CD4-positive, alpha-beta T cell treated with Interleukin-4 for 1 hour (primary cell): ENCODE data around the gene CRB2.
"Not testable (repeated sequence)": the region's sequence is repeated elsewhere in the genome, so short reads cannot be mapped to it uniquely, and the experiment has no call there.

Source experiments
- DNase-seq, 2 donors: peaks; one replicate each; pipeline ENCODE4 v3.0.0-alpha.2; 2020 to 2022

The CRB2 gene

DNA sequence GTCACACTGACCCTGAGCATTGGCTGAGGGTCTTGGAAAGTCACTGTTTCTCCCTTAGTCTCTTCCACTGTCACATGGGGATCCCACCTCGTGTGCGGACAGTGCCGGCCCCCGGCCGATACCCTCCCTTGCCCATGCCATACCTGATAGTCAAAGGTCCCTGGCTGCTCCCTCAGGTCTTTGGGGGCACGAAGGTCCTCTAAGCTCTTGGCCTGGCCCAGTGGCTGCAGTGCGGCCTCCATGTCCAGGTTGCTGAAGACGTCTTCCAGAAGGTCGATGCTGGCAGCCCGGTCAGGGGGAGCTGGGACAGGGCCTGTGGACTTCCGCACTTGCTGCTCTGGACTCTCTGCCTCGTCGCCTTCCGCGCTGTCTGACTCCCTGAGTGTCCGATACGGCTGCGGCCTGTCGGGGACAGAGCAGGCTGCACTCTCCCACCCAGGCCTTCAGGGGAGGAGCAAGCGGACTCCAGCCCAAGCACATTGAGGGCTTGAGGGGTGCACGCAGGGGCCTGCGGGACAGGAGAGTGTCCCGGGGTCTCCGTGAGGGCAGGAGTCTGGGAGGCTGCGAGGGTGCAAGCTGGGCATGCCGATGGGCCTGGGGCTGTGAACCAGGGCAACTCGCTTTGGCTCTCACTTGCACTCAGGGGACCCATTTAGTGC lies 27.6 kb downstream of the CRB2 start:
- DNase-seq = no peak

DNA sequence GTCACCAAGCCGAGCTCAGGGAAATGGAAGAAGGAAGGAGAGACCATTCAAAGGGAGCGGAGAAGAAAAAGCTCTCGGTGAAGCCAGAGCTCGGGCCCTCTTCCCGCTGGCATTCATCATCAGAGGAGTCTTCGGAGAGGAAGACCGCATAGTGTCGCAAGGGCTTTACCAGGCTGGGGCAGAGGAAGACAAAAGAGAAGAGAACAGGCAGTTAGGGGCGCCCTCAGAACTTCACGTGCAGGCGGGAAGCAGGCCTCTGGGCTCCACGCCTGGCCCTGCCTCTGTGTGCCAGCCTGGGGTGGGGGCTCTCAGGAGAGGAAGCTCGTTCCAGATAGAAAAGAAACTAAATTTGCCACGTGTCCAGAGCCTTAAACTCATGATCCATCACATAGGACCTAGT lies 31.7 kb downstream of the CRB2 start:
- no peak for DNase-seq

DNA sequence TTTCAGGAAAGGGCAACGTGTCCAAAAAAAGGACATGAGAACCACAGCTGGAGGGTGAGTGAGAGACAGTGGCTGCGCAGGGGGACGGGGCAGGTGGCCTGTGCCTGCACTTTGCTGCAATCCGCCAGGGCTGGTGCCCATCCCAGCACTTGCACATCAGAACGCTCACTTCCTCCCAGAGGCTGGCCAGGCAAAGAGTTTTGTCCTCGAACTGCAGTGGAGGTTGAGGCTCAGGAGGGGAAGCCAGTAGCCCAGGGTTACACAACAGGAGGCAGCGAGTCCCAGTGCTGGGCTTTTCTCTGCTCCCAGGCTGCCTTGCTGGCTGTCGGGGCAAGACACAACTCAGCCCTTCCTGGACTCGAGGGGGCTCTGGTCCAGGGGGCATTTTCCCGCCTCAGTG lies 33.1 kb downstream of the CRB2 start:
- DNase-seq = peak in 1 of 2 donors; percentile 13

DNA sequence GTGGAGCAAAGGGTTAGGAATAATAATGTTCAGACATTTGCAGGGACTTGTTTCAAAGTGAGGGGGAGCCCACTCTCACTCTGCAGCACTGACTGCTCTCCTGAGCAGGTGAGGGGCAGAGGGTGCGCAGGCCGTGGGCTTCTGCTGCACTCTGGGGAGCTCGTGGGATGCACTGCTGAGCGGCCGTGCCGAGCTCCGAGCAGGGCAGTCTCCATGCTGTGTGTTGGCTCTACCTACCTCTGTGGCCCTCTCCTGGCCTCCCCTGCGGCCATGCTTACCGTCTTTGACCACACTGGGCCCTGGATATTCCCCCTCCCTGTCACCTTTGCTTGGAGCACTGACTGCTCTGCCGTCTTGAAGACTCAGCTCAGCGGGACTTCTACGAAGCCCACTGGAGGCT lies 33.7 kb downstream of the CRB2 start:
- no peak for DNase-seq

DNA sequence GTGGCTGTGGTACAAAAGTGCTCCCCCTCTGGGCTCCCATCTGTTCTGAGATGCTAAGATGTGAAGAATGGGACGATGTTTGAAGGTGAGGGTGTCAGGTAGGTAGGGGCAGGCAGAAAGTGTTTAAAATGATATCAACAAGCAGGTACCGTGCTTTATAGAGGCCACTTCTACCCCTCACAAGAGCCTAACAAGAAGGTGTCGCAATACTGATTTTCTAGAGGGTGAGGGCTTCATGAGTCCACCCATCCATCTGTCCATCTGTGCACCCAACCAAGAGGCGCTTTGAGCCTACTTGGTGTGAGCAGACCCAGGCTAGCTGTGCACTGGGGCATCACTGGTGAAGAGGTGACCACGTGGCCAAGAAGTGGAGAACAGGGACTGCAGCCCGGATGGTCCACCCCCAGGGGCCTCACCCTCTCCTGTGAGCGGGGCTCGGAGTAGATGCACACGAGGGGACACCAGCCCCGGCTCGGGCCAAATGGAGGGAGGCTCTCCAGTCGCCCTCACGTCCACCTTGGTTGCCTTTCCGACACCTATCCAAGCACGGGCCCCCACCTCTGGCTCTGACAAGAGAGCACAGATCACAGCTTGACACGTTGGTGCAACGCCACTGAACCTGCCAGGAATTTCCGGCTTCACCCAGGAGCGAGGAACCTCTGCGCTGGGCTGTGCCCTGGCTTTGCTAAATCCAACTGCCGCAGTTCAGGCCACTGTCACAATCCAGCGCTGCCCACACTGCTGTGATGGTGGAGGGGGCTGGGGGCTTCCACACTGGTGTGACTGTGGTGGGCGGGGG lies 34.5 kb downstream of the CRB2 start:
- DNase-seq = no peak

DNA sequence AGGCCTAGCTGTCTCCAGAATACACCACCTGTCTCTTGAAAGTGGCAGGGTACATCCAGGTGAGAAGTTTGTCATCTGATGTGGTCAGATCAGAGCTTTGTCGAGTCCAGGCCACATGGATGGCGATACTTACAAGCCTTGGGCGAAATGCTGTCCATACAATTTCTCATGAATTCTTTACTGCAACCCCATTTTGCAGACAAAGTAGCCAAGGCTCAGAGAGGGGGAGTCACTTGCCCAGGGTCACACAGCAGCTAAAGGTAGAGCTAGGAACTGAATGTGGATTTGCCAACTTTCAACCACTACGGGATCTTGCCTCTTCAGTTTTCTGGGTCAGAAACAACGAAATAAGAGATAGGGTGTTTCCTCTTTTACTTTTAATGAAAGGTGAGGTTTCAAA lies 35.2 kb downstream of the CRB2 start:
- DNase-seq = no peak

DNA sequence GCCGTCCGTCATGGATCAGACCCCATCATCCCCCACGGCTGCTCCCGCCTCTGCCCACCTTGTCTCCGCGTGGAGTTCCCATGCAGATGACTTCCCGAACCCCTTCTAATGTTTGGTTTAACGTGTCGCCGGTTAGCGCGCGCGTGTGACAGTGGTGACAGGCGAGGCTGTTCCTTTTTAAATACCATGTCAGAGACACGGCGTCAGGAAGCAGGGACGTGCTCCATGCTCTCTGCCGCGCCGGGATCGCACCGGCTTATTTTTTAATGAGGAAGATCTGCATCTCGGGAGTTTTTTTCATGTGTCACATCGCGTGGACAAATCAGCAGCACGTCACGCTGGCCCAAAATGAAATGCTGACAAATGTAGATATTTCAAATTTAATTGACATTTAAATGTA lies 35.9 kb downstream of the CRB2 start:
- no peak for DNase-seq

DNA sequence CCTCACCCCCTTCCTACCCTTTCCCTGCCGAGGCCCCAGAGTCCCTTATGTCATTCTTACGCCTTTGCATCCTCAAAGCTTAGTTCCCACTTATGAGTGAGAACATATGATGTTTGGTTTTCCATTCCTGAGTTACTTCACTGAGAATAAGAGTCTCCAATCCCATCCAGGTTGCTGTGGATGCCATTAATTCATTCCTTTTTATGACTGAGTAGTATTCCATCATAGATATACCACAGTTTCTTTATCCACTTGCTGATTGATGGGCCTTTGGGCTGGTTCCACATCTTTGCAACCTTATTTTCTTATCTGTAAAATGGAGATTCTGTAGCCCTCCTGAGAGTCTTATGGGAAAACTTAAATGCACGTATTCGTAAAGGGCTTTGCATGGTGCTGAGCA lies 36.8 kb downstream of the CRB2 start:
- DNase-seq = no peak

DNA sequence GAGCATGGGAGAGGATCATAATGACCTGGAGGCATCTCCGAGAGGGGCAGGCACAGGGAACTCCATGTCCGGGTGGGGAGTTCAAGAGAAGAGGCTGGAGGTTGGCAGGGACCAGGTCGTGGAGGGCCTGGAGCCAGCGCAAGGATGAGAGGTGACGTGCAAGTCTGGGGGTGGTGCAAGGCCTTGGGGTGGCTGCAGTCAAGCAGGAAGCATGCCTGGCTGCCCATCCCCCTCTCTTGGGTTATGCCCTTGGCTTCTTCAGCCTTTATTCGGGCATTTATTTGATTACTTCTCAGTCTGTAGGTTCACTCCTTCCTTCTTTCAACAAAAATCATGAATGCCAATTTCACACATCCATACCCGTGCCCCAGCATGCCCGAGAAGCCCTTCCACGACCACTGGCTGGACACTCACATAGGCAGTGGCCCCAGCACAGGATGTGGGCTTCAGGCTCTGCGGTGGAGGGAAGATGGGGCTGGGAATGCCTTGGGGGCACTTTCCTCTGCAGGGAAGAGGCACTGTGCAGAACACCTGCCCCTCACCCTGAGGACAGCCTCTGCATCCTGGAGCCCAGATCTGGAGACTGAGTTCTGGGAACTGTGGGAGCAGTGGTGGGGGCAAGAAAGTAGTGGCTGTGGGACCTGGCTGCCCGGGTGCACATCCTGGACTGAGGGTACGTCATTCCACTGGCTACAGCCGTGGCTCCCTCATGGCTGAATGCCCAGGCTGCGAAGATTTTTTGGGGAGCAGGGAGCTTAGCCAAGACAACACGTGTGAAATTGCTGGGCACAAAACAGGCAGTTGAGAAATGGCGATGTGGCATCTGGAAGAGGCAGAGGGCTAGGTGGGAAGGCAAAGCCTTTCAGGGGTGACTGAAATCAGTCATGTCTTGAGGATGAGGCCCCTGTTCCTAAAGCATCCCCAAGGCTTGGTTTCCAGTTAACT lies 38.6 kb downstream of the CRB2 start:
- no peak for DNase-seq

DNA sequence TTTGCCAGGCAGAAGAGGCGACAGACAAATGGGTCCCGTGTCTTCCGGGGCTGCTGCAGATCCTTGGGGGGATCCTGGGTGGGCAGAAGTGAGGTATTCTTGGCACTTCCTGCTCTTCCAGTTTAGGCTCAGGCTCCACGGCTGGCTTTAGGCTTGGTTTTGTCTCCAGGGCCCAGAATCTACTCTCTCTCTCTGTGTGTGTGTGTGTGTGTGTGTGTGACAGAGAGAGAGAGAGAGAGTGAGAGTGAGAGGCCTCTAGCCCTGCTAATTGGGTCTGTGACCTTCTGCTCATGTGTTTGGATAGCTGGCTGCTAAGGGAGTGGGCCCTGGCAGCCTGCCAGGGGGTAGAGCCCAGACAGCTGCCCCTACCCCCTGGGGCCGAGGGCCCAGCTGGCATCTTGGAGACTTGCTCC lies 39.3 kb downstream of the CRB2 start:
- DNase-seq = no peak

DNA sequence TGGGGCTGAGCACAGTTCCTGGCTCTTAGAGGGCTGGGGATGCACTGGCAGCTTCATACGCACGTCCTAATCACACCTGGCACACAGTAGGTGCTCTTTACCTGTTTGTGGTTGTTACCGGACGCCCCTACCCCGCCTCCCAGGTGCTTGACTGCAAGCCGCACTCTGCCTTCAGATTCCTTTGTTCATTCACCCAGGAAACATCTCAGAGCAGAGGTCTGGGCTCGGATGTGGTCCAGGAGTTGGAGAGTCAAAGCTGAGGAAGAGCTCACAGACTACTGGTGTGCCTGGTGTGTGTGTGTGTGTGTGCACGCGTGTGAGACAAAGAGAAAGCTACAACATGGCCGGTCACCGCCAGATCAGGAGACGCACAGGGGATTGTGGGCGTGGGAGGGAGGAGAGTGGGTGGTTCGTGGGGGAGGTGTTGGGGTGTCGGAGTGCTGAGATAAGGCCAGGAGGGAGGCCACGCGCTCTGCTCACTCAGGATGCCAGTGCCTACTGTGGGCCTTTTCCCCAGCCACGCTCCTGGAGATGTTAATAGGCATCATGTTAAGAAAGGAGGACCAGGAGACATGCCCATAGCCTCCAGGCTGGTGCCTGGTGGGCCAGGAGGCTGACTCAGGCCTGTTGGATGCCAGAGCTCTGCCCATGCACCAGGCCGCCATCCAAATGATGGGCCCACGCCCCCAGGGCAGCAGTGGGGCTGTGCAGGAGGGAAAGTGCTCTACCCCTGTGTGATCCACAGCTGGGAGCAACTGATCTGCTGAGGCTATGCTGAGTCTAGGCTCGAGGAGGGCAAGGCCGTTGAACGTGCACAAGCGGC lies 39.9 kb downstream of the CRB2 start:
- no peak for DNase-seq

DNA sequence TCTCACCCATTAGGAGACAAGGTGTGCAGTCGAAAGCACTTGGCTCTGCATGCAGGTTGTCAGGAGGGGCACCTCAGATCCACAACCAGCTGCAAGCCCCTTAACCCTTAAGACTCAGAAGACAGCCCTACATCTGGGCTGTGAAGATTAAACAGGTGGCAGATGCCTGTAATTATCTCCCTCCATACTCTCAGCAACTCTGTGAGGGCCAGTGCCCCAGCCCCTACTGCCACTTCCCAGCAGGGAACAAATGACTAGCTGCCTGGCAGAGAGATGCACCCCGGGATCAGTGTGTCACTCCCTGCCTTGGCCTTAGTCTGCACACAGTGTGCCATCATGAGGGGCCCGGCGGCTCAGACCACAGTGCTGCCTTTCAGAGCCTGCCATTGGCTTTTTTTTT lies 42.0 kb downstream of the CRB2 start:
- no peak for DNase-seq

DNA sequence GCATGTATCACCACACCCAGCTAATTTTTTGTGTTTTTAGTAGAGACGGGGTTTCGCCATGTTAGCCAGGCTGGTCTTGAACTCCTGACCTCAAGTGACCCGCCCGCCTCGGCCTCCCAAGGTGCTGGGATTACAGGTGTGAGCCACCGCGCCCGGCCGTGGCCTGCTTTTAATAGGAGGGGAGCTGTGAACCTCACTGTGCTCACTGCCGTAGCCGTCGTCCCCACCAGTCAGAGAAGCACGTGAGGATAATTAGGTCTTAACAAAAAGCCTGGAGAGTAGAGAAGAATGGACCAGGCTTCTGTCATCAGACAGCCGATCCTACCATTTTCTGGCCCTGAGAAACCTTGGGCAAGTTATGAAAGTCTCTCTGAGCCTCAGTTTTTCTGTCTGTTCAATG lies 42.9 kb downstream of the CRB2 start:
- DNase-seq = not testable (repeated sequence)

DNA sequence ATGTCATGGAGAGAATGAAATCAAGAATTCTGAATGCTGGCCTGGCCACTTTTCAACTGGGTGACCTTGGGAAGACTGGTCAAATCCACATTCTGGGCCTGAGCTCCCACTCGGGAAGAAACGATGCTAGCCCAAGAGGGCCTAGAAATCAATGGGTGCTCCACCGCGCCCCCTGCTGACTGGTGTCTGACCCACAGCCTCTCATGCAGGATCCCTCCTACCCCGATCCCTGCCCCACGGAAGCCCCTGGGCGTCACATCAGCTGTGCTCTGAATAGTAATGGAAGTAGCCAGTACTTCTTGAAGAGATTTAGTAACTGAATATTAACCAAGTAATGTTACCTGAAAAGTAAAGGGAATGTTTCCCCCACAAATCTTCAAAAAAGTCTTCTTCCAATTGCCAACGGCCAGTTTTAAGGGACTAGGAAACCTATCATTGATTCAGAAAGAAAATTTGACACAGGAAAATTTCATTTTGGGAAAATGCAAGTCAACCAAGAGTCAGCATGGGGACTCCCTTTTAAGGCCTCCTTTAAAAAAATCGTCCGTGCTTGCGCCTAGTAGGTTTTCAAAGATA lies 43.9 kb downstream of the CRB2 start:
- DNase-seq = no peak

DNA sequence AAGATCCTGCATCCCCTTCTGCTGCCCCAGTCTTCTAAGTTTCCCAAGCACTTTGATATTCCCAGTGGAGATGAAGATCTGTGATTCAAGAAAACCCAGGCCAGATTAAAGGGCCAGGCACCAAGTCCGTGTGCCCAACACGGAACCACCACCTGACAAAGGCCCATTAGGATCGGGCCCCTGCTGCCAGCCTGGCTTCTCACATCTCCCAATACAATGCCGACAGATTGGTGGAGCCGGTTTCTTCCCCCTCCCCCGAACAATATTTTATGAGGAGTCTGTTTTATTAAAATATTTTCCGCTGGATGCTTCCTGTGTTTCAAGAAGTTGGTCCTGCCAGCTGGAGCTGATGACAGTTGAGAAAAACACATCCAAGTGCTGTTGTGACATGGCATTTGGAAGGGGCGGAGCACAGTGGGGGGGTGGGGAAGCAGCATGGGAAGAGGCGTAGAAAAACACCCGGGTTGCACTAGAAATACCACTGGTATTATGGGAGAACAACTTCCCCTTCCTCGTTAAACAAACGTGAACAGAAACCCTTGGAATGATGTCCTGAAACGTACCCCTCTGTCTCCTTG lies 45.0 kb downstream of the CRB2 start:
- no peak for DNase-seq

DNA sequence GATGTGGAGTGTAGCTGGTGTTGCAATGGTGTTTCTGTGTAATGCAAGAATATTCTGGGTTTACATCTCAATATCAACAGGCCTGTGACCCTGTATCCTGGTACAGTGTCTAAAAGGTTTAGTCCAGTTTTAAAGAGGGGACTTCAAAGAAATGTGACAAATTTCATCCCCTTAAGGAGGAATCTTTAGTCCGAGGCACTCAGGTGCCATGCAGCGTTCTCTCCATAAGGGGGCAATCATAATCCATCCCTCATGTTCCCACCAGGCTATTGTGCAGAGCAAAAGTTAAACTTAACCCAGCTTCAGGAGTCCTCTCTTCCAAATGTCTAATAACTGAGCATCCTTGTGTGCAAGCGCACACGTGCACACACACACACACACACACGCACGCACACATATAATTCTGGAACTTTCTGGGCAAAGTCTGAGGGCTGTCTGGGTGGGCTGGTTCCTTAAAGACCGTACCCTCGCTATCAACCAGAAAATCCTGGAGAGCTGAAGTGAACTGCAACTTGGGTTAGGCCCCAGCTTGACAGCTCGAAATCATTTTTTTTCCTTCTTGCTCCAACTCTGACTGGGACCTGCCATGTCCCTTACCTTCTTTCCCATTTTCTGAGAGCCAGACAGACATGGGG lies 46.0 kb downstream of the CRB2 start:
- DNase-seq = no peak

DNA sequence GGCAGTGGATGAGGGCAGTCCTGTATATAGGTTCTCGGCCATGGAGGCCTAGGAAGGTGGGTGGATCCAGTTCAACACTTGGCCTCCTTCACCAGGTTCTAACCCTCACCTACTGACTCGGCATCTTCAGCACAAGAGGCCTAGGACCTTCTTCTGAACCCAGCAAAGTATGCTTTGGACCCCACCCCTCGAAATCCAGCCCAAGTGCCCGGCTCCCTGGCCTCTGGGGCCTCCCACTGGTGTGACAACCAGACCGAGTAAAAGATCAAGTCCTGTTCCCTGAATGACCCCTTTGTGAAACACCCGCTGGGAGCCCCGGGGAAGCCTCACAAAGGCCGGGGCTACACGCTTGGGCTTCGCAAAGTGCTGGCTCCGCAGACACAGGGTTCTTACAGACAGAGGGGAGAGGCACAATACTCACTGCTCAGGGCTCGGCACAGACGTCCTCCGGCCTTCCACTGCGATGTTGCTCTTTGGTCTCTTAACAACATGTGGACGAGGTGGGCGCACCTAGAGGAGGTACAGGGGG lies 47.0 kb downstream of the CRB2 start:
- DNase-seq = no peak

DNA sequence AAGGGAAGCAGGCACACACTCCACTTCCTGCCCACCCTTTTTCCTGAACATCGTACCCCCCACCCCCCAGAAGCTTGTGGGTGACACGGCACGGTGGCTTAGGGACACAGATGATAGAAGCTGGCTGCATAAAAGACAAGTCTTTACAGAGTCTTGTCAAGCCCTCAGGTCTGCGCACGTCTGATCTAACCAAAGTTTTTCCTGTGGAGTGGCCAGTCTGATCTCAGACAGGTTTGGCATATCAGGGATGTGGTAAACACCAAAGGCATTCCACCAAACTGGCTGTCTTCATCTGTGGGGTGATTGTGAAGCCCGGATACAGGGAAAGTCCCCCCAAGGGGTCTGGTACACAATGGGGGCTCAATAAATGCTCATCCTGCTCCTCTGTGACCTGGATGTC lies 50.0 kb downstream of the CRB2 start:
- no peak for DNase-seq

DNA sequence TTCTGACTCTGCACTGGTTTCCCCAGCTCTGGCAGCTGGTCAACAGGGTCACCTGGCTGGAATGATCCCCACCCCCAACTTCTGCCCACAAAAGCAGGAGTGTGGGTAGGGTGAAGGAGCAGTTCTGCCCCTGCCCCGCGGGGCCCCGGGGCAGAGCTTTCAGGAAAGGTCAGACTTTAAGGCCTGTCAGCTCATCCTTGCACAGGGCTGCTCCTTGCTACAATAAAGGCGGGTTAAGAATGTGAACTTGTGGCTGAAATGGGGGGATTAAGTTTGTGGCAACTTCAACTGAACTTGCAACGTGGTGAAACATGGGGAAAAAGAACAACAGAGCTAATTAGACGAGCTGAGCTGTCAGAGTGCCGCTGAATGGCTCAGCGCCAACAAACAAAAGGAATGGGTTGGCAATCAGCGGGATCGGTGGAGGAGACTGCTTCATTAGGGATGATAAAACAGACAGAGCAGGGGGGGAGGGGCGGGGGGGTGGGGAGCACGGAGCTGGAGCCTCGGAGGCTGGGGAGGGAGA lies 50.8 kb downstream of the CRB2 start:
- no peak for DNase-seq

DNA sequence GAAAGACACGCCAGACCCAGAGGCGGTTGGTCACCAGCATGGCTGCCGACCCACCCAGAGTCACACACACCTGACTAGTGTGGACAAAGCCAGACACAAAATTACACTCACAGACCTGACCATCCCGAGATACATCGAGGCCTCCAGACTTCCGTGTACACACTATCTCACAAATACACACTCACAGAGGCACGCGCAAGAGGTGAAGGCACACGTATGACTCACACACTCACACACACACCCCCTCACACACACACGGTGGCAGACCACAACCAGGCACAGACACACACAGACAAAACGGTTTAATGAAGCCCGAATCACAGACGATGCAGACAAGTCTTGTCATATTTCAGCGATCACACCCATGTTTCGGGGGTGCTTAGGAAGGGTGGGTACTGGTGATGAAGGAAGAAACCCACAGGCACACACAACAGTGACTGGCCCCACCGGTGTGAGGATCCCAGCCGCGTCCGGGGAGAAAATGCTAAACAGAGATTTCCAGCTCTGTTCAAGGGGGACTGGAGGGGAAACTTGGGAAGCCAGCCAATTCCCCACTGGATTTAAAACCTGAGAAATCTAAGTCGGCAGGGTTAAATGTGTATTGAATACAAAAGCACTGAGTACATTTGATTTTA lies 51.3 kb downstream of the CRB2 start:
- no peak for DNase-seq
